Mesenchymal stem cell (in vitro differentiated cells and primary cell): ENCODE results near the gene TOR4A.
"Not testable (repeated sequence)": the region's sequence is repeated elsewhere in the genome, so short reads cannot be mapped to it uniquely, and the experiment has no call there.

ENCODE experiments used
- DNase-seq: peaks from one replicate; pipeline ENCODE4 v3.0.0-alpha.2; 2013
- H2AFZ ChIP-seq: one replicate; pipeline ENCODE4 v1.6.1; 2013; ENCODE audit warnings: low read depth, mild to moderate bottlenecking, control low read depth, inconsistent platforms, low read length, moderate library complexity
- H2AK5ac ChIP-seq: 2 replicates; pipeline ENCODE4 v1.6.1; 2013; ENCODE audit warnings: low read length, moderate library complexity, mild to moderate bottlenecking, inconsistent platforms; ENCODE audit not compliant: severe bottlenecking
- H2BK120ac ChIP-seq: one replicate; pipeline ENCODE4 v1.6.1; 2013; ENCODE audit warnings: low read depth, mild to moderate bottlenecking, inconsistent platforms, low read length, moderate library complexity
- H2BK12ac ChIP-seq, 2 experiments: one replicate each; pipeline ENCODE4 v1.6.1; 2013; ENCODE audit warnings: inconsistent platforms in 2 of 2, low read length in 2 of 2, mild to moderate bottlenecking in 2 of 2, moderate library complexity in 2 of 2, control low read depth in 1 of 2
- H2BK15ac ChIP-seq: one replicate; pipeline ENCODE4 v1.6.1; 2013; ENCODE audit warnings: mild to moderate bottlenecking, low read depth, inconsistent platforms; ENCODE audit not compliant: poor library complexity, severe bottlenecking
- H2BK5ac ChIP-seq: 2 replicates; pipeline ENCODE4 v1.6.1; 2013; ENCODE audit warnings: low read depth, mild to moderate bottlenecking, low read length, control low read depth, inconsistent platforms; ENCODE audit not compliant: poor library complexity, severe bottlenecking
- H3K14ac ChIP-seq, 2 experiments: one replicate each; pipeline ENCODE4 v1.6.1; 2013; ENCODE audit warnings: inconsistent platforms in 2 of 2, low read length in 2 of 2, control low read depth in 1 of 2, mild to moderate bottlenecking in 1 of 2, moderate library complexity in 1 of 2
- H3K18ac ChIP-seq, 2 experiments: one replicate each; pipeline ENCODE4 v1.6.1; 2013; ENCODE audit warnings: inconsistent platforms in 2 of 2, low read length in 2 of 2, control low read depth in 1 of 2, low read depth in 1 of 2, mild to moderate bottlenecking in 1 of 2
- H3K23ac ChIP-seq, 2 experiments: one replicate each; pipeline ENCODE4 v1.6.1; 2013; ENCODE audit warnings: inconsistent platforms in 2 of 2, low read length in 2 of 2, mild to moderate bottlenecking in 2 of 2, moderate library complexity in 2 of 2, control low read depth in 1 of 2
- H3K27ac ChIP-seq: 2 replicates; pipeline ENCODE4 v1.5.1; 2013; ENCODE audit warnings: mild to moderate bottlenecking, moderate library complexity, low read length, control low read depth, inconsistent platforms; ENCODE audit not compliant: poor library complexity, severe bottlenecking
- H3K27me3 ChIP-seq, 2 experiments: 2 replicates each; pipeline versions ENCODE4 v1.6.1 to v1.7.0; 2013; ENCODE audit warnings: low read length in 2 of 2, mild to moderate bottlenecking in 2 of 2, moderate library complexity in 2 of 2, control low read depth in 1 of 2, inconsistent platforms in 1 of 2; ENCODE audit not compliant: control insufficient read depth in 1 of 2, insufficient read depth in 1 of 2
- H3K36me3 ChIP-seq, 2 experiments: 2 replicates each; pipeline versions ENCODE4 v1.6.1 to v1.7.0; 2013; ENCODE audit warnings: low read length in 2 of 2, control low read depth in 1 of 2, inconsistent platforms in 1 of 2, low read depth in 1 of 2, mild to moderate bottlenecking in 1 of 2; ENCODE audit not compliant: insufficient read depth in 2 of 2, control insufficient read depth in 1 of 2
- H3K4ac ChIP-seq, 2 experiments: one replicate each; pipeline ENCODE4 v1.6.1; 2013; ENCODE audit warnings: inconsistent platforms in 2 of 2, low read length in 2 of 2, mild to moderate bottlenecking in 2 of 2, moderate library complexity in 2 of 2, control low read depth in 1 of 2, low read depth in 1 of 2
- H3K4me1 ChIP-seq: 2 replicates; pipeline ENCODE4 v1.6.1; 2013; ENCODE audit warnings: low read depth, low read length, control low read depth; ENCODE audit not compliant: control insufficient read depth, insufficient read depth
- H3K4me2 ChIP-seq: 2 replicates; pipeline ENCODE4 v1.6.1; 2013; ENCODE audit warnings: low read length, mild to moderate bottlenecking, inconsistent platforms; ENCODE audit not compliant: poor library complexity, severe bottlenecking
- H3K4me3 ChIP-seq, 2 experiments: 2 replicates each; pipeline versions ENCODE4 v1.5.1 to v1.7.0; 2013; ENCODE audit warnings: low read length in 2 of 2, mild to moderate bottlenecking in 2 of 2, control low read depth in 1 of 2, low read depth in 1 of 2; ENCODE audit not compliant: insufficient read depth in 1 of 2
- H3K79me1 ChIP-seq: replicated peaks from 2 replicates; pipeline ENCODE4 v1.6.1; 2013; ENCODE audit warnings: mild to moderate bottlenecking, control low read depth, low read length, inconsistent platforms; ENCODE audit not compliant: poor library complexity, severe bottlenecking
- H3K9ac ChIP-seq: 2 replicates; pipeline ENCODE4 v1.7.0; 2013; ENCODE audit warnings: mild to moderate bottlenecking, low read length, moderate library complexity
- H3K9me3 ChIP-seq: 2 replicates; pipeline ENCODE4 v1.7.0; 2013; ENCODE audit warnings: mild to moderate bottlenecking, low read length; ENCODE audit not compliant: control insufficient read depth
- H4K8ac ChIP-seq: one replicate; pipeline ENCODE4 v1.6.1; 2013; ENCODE audit warnings: inconsistent platforms, mild to moderate bottlenecking, low read length, moderate library complexity
- H4K91ac ChIP-seq: one replicate; pipeline ENCODE4 v1.6.1; 2013; ENCODE audit warnings: mild to moderate bottlenecking, low read length, inconsistent platforms
- WGBS: methylation state at CpG from one replicate; pipeline ENCODE4 v1.1.7; 2013; ENCODE audit warnings: mixed read lengths; 5-methylcytosine and 5-hydroxymethylcytosine counted together

The TOR4A gene

DNA sequence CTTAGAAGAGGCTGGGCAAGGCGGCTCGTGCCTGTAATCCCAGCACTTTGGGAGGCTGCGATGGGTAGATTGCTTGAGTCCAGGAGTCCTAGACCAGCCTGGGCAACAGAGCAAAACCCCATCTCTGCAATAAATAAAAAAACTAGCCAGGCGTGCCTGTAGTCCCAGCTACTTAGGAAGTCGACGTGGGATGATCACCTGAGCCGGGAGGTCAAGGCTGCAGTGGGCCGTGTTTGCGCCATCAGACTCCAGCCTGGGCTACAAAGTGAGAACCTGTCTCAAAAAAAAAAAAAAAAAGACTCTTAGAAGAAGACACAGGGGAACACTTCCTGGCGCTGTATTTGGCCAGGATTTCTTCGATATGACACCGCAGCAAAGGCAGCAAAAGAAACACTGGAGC lies 48.3 kb downstream of the TOR4A start:
- Histone ChIP-seq H2BK15ac (no peak overlapping the region), H3K9ac (no peak overlapping the region)
- 89% methylated on average over 12 of the region's 12 CpGs for WGBS

DNA sequence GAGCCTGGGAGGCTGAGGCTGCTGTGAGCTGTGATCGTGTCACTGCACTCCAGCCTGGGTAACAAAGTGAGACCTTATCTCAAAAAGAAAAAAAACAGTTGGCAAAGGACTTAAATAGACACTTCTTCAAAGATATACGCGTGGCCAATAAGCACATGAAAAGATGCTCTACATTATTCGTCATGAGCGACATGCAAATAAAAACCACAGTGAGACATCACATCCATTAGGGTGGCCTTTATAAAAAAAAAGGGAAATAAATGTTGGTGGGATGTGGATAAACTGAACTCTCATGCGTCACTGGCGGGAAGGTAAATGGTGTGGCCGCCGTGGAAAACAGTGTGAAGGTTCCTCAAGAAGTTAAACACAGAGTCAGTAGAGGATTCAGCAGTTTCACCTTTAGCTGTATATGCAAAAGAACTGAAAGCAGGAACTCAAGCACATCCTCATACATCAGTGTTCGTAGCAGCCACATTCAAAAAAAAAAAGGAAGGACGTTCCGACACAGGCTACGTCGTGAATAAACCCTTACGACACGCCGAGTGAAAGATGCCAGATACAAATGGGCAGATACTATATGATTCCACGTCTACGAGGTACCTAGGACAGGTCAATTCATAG lies 49.0 kb downstream of the TOR4A start:
- Histone ChIP-seq H2BK15ac (no peak overlapping the region), H3K4ac (no peak overlapping the region), H2BK5ac (no peak overlapping the region), H2BK12ac (no peak overlapping the region), H4K91ac (no peak overlapping the region), H3K36me3 (peaks cover 0 to 5% of the 10 kb centered on the region in 2 experiments), H3K27me3 (peaks cover 0 to 17% of the 10 kb centered on the region in 2 experiments), H3K18ac (no peak overlapping the region), H3K14ac (no peak overlapping the region), H3K4me3 (no peak overlapping the region), H2AK5ac (no peak overlapping the region), H3K27ac (no peak overlapping the region), H3K9ac (no peak overlapping the region), H3K4me1 (peaks cover 5% of the 10 kb centered on the region), H2BK120ac (no peak overlapping the region), H3K9me3 (no peaks in the 10 kb centered on the region), H2AFZ (no peak overlapping the region), H4K8ac (no peak overlapping the region), H3K23ac (no peak overlapping the region), H3K79me1 (no peaks in the 10 kb centered on the region), H3K4me2 (no peak overlapping the region)
- 93% methylated on average over 19 of the region's 19 CpGs for WGBS
- DNase-seq, result no peak

More for the DNA sequence above, 48.3 kb downstream of the TOR4A start:
- no peak overlapping the region for H3K4me2 ChIP-seq
- H3K4me1 ChIP-seq, result peaks cover 9% of the 10 kb centered on the region
- no peak for DNase-seq
- H3K14ac ChIP-seq, result no peak overlapping the region
- H4K91ac ChIP-seq, result no peak overlapping the region
- H3K36me3 ChIP-seq, result peaks cover 0 to 5% of the 10 kb centered on the region in 2 experiments
- H3K4me3 ChIP-seq, result no peak overlapping the region
- H3K79me1 ChIP-seq, result no peaks in the 10 kb centered on the region
- no peak overlapping the region for H3K27ac ChIP-seq
- H3K4ac ChIP-seq, result no peak overlapping the region
- no peak overlapping the region for H2BK5ac ChIP-seq
- H2AK5ac ChIP-seq, result no peak overlapping the region
- H3K18ac ChIP-seq, result no peak overlapping the region
- no peaks in the 10 kb centered on the region for H3K9me3 ChIP-seq
- peaks cover 0 to 10% of the 10 kb centered on the region in 2 experiments for H3K27me3 ChIP-seq
- no peak overlapping the region for H3K23ac ChIP-seq
- H2AFZ ChIP-seq, result no peak overlapping the region
- H2BK12ac ChIP-seq, result no peak overlapping the region
- H4K8ac ChIP-seq, result no peak overlapping the region
- no peak overlapping the region for H2BK120ac ChIP-seq

DNA sequence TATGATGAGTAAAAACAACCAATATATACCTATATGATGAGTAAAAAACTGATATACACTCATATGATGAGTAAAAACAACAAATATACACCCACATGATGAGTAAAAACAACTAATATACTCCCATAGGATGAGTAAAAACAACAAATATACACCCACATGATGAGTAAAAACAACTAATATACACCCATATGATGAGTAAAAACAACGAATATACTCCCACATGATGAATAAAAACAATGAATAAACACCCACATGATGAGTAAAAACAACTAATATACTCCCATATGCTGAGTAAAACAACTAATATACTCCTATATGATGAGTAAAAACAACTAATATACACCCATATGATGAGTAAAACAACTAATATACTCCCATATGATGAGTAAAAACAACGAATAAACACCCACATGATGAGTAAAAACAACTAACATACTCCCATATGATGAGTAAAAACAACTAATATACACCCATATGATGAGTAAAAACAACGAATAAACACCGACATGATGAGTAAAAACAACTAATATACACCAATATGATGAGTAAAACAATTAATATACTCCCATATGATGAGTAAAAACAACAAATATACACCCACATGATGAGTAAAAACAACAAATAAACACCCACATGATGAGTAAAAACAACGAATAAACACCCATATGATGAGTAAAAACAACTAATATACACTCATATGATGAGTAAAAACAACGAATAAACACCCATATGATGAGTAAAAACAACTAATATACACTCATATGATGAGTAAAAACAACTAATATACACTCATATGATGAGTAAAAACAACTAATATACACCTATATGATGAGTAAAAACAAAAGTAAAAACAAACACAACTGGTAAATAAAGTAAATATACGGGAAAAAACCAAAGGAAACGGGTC lies 50.4 kb downstream of the TOR4A start:
- not testable (repeated sequence) for H2BK120ac ChIP-seq, H3K4me1 ChIP-seq, H3K9ac ChIP-seq, H2BK15ac ChIP-seq, H3K4ac ChIP-seq, H4K8ac ChIP-seq, H3K4me3 ChIP-seq, H4K91ac ChIP-seq, H3K18ac ChIP-seq, H2AK5ac ChIP-seq, DNase-seq, H3K27ac ChIP-seq, H2AFZ ChIP-seq, H3K14ac ChIP-seq, H3K9me3 ChIP-seq, H3K23ac ChIP-seq, H2BK12ac ChIP-seq, H3K36me3 ChIP-seq, H3K4me2 ChIP-seq, H3K79me1 ChIP-seq
- Histone ChIP-seq H3K27me3 (peaks cover 0 to 17% of the 10 kb centered on the region in 2 experiments), H2BK5ac (peak overlapping the region; percentile 89)
- 80% methylated on average over 7 of the region's 8 CpGs for WGBS

DNA sequence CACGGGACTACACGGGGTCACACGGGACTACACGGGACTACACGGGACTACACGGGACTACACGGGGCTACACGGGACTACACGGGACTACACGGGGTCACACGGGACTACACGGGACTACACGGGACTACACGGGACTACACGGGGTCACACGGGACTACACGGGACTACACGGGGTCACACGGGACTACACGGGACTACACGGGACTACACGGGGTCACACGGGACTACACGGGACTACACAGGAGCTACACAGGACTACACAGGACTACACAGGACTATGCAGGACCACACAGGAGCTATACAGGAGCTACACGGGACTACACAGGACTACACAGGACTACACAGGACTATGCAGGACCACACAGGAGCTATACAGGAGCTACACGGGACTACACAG lies 52.1 kb downstream of the TOR4A start:
- H3K79me1 ChIP-seq, H2AFZ ChIP-seq, H3K14ac ChIP-seq, H2BK12ac ChIP-seq, H3K27ac ChIP-seq, H4K91ac ChIP-seq, H3K36me3 ChIP-seq, H3K4me2 ChIP-seq, H3K9ac ChIP-seq, H2BK120ac ChIP-seq, H3K4ac ChIP-seq, H2BK5ac ChIP-seq, H3K9me3 ChIP-seq, H2AK5ac ChIP-seq, H3K23ac ChIP-seq, H4K8ac ChIP-seq, H3K4me1 ChIP-seq, H2BK15ac ChIP-seq, H3K4me3 ChIP-seq, DNase-seq, H3K18ac ChIP-seq: not testable (repeated sequence)
- 82% methylated on average over 2 of the region's 26 CpGs for WGBS
- peaks cover 0 to 17% of the 10 kb centered on the region in 2 experiments for H3K27me3 ChIP-seq
